ENCODE data around the gene FBXW9.
"Not testable (repeated sequence)": the region's sequence is repeated elsewhere in the genome, so short reads cannot be mapped to it uniquely, and the experiment has no call there.

FBXW9 gene

DNA sequence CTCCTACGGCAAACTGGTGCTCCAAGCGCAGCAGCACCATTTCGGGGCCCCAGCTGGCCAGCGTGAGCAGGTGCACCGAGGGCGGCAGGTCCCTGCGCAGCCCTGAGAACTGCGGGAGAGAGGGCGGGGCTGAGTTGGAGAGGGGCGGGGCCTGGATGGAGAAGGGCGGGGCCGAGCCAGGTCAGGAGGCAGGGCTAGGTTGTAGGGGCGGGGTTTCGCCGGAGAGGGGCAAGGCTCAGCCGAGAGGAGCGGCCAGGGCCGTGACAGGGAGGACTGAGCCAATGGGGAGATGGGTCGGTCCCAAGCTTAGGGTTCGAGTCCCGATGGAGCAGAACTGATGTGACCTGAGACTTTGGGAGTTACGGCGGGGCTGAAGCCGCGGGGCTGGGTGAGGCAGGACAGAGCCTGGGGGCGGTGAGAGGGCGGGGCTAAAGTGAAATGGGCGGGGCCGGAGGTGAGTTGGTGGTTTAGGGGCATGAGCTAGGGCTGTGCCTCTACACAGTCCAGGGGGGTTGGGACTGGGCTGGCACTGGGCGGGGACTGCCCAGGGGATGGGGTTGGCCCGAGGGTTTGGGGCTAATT, 48.9 kb downstream of the FBXW9 start:
- no peaks in the 10 kb centered on the region for H3K27me3 ChIP-seq (ENCODE audit: insufficient read depth, low read length, poor library complexity)
- H3K9me3 ChIP-seq (ENCODE audit: insufficient read depth, low read length, severe bottlenecking), result no peaks in the 10 kb centered on the region
- no peak overlapping the region for H3K4me2 ChIP-seq (ENCODE audit: insufficient read depth, low read length)
- no peaks in the 10 kb centered on the region for H4K20me1 ChIP-seq (ENCODE audit: insufficient read depth, low read length)
- TF ChIP-seq CTCF (IDR thresholded peaks at IDR 0.05; ENCODE audit: borderline replicate concordance, extremely low read depth, low read length, poor library complexity, severe bottlenecking) (no peak), EZH2 (IDR thresholded peaks at IDR 0.05; ENCODE audit: borderline replicate concordance, low read depth, low read length, severe bottlenecking) (no peak)
- no peak overlapping the region for H2AFZ ChIP-seq (ENCODE audit: low read depth, low read length)
- ATAC-seq (ENCODE audit: insufficient read depth, low read depth) (peak; percentile 64), DNase-seq (peak; percentile 36)
- H3K79me2 ChIP-seq (ENCODE audit: insufficient read depth, low read length), result no peaks in the 10 kb centered on the region
- H3K36me3 ChIP-seq (ENCODE audit: insufficient read depth, low read length), result no peaks in the 10 kb centered on the region
- H3K4me1 ChIP-seq (ENCODE audit: insufficient read depth, low read length), result no peaks in the 10 kb centered on the region
- H3K27ac ChIP-seq (ENCODE audit: low read length), result no peak overlapping the region
- no peak overlapping the region for H3K9ac ChIP-seq (ENCODE audit: low read depth, low read length)
- H3K4me3 ChIP-seq (ENCODE audit: low read depth in 1 of 2, low read length in 2 of 2), result no peak overlapping the region

GRCh38 chr19:12647047-12647446, 49.4 kb downstream of the FBXW9 start:
- Histone ChIP-seq H3K79me2 (ENCODE audit: insufficient read depth, low read length) (no peaks in the 10 kb centered on the region), H3K9me3 (ENCODE audit: insufficient read depth, low read length, severe bottlenecking) (no peaks in the 10 kb centered on the region), H2AFZ (ENCODE audit: low read depth, low read length) (no peak overlapping the region), H3K4me2 (ENCODE audit: insufficient read depth, low read length) (no peak overlapping the region), H3K27me3 (ENCODE audit: insufficient read depth, low read length, poor library complexity) (no peaks in the 10 kb centered on the region), H3K36me3 (ENCODE audit: insufficient read depth, low read length) (no peaks in the 10 kb centered on the region), H3K4me3 (ENCODE audit: low read depth in 1 of 2, low read length in 2 of 2) (no peak overlapping the region), H3K4me1 (ENCODE audit: insufficient read depth, low read length) (no peaks in the 10 kb centered on the region), H3K9ac (ENCODE audit: low read depth, low read length) (no peak overlapping the region), H4K20me1 (ENCODE audit: insufficient read depth, low read length) (no peaks in the 10 kb centered on the region), H3K27ac (ENCODE audit: low read length) (no peak overlapping the region)
- DNase-seq (no peak), ATAC-seq (ENCODE audit: insufficient read depth, low read depth) (no peak)
- TF ChIP-seq EZH2 (IDR thresholded peaks at IDR 0.05; ENCODE audit: borderline replicate concordance, low read depth, low read length, severe bottlenecking) (no peak), CTCF (IDR thresholded peaks at IDR 0.05; ENCODE audit: borderline replicate concordance, extremely low read depth, low read length, poor library complexity, severe bottlenecking) (no peak)

GRCh38 chr19:12646551-12646950, 49.9 kb downstream of the FBXW9 start:
- no peak for DNase-seq
- TF ChIP-seq EZH2 (IDR thresholded peaks at IDR 0.05; ENCODE audit: borderline replicate concordance, low read depth, low read length, severe bottlenecking) (no peak), CTCF (IDR thresholded peaks at IDR 0.05; ENCODE audit: borderline replicate concordance, extremely low read depth, low read length, poor library complexity, severe bottlenecking) (no peak)
- Histone ChIP-seq H3K27ac (ENCODE audit: low read length) (no peak overlapping the region), H4K20me1 (ENCODE audit: insufficient read depth, low read length) (no peaks in the 10 kb centered on the region), H3K27me3 (ENCODE audit: insufficient read depth, low read length, poor library complexity) (no peaks in the 10 kb centered on the region), H3K9ac (ENCODE audit: low read depth, low read length) (no peak overlapping the region), H3K4me1 (ENCODE audit: insufficient read depth, low read length) (no peaks in the 10 kb centered on the region), H3K36me3 (ENCODE audit: insufficient read depth, low read length) (no peaks in the 10 kb centered on the region), H3K9me3 (ENCODE audit: insufficient read depth, low read length, severe bottlenecking) (no peaks in the 10 kb centered on the region), H3K4me3 (ENCODE audit: low read depth in 1 of 2, low read length in 2 of 2) (no peak overlapping the region), H3K79me2 (ENCODE audit: insufficient read depth, low read length) (no peaks in the 10 kb centered on the region), H2AFZ (ENCODE audit: low read depth, low read length) (no peak overlapping the region), H3K4me2 (ENCODE audit: insufficient read depth, low read length) (no peak overlapping the region)
- no peak for ATAC-seq (ENCODE audit: insufficient read depth, low read depth)

DNA sequence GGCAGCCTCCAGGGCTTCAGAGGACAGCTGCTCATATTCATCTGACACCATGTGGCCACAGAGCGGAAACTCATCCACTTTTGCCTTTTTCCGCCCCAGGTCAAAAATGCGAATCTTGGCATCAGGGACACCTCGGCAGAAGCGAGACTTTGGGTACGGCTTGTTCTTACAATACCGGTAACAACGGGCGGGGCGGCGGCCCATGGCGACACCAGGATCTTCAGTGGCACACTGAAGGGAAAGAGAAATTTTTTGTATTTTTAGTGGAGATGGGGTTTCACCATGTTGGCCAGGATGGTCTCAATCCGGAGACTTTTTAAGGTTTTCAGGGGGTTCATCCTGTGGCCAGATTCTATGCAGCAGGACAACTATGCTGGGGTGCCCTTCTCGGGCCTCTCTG, 52.7 kb downstream of the FBXW9 start:
- not testable (repeated sequence) for H3K9ac ChIP-seq (ENCODE audit: low read depth, low read length); H4K20me1 ChIP-seq (ENCODE audit: insufficient read depth, low read length); H3K4me2 ChIP-seq (ENCODE audit: insufficient read depth, low read length); H2AFZ ChIP-seq (ENCODE audit: low read depth, low read length); ATAC-seq (ENCODE audit: insufficient read depth, low read depth); H3K27ac ChIP-seq (ENCODE audit: low read length); H3K36me3 ChIP-seq (ENCODE audit: insufficient read depth, low read length); H3K79me2 ChIP-seq (ENCODE audit: insufficient read depth, low read length); H3K9me3 ChIP-seq (ENCODE audit: insufficient read depth, low read length, severe bottlenecking); DNase-seq; H3K27me3 ChIP-seq (ENCODE audit: insufficient read depth, low read length, poor library complexity); H3K4me3 ChIP-seq (ENCODE audit: low read depth in 1 of 2, low read length in 2 of 2)
- peaks cover 12% of the 10 kb centered on the region for H3K4me1 ChIP-seq (ENCODE audit: insufficient read depth, low read length)
